Measurements from ENCODE around the gene PALLD.

The PALLD gene

DNA sequence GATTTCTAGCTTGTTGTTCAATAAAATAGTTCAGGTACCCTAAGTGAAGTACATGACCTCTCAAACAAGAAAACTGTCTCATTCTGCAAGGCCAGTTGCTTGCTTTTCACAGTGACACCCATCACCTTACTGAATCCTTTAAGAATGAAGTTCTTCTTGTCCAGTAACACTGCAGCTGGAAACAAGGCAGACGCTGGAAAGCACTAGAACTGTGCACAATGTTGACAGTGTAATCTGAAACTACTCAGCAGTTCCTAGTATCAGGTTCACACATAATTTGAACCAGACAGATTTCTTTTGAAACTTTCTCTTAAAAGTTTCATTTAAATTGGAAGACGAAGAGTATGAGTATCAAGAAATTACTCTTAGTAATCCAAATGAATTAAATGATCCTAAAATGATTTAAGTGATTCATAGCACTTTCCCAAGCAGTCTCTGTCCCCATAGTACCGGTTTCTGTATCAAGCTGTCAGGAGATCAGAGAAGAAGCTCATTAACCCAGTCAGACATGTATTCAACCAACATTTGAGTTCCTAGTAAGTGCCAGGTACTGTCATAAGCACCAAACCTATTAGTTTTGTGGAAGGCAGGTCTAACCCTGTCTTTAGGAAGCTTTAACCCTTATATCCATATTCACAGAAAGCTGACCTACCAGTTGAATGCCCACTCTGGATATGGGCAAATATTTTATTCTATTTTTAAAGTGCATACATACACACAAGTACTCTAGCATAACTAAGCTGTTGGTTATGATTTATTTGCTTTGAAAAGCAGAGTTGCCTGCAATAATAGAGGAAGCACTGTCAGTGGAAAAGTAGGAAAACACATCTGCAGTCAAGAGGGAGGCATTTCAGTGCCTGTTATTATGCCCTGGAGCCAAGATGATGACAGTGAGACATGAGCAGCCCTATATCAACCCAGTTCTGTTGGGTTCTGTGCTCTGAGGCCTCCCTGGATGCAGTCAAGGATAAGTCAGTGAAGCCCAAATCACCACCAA, 63.6 kb downstream of the PALLD start:
- DNase-seq = no peak

DNA sequence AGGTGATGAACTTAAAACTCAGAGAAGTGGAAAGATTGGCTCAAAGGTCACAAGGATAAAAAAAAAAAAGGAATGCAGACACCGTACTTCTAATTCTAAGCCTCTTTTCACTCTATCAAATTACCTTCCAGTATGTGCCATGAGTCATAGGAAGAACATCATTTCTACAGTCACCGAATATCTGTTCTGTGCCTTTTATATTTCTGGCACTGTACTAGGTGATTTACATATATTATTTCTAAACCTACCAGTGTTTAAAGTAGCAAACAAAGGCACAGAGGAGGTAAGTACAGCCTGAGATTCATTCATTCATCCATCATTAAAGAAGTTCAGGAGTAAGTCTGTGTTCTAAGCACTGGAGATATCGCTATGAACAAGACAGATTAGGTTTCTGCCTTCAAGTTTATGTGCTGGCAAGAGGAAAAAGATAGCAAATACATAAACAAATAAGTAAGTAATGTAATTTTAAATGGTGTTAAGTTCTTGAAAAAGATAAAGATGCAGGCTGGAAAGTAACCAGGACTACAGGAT, 65.3 kb downstream of the PALLD start:
- no peak for DNase-seq

DNA sequence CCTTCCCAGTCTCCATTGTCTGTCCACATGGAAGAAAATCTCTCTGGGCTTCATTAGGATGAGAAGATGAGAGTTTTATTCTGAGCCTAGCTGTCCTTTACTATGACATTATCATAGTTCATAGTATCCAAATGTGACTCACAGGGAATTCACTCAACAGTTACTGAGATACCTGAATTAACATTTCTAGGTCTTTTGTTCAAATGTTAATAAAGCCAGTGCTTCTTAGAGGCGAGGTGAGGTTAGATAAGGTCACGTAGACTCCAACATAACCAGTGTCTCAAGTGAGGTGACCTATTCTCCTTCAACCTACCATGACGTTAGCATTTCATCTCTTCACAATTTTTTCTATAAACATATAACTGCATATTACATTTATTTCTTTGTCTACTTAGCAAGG, 67.2 kb downstream of the PALLD start:
- no peak for DNase-seq

DNA sequence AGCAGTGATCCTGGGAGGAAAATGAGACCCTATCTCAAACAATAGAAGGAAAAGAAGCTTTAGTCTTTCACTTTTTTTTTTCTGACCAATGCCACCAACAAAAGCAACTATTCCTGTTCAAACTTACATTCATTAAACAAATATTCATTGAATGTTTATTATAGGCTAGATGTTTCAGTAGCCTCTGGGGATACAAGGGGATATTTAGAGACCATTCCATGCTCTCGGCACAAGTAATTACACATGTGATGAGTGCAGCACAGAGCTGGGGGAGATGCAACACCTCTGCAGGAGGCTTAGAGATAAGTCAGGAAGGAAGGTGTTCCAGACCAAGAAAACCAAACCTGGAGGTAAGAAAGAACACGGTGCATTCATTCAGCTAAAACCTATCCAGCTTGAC, 68.3 kb downstream of the PALLD start:
- DNase-seq = no peak

DNA sequence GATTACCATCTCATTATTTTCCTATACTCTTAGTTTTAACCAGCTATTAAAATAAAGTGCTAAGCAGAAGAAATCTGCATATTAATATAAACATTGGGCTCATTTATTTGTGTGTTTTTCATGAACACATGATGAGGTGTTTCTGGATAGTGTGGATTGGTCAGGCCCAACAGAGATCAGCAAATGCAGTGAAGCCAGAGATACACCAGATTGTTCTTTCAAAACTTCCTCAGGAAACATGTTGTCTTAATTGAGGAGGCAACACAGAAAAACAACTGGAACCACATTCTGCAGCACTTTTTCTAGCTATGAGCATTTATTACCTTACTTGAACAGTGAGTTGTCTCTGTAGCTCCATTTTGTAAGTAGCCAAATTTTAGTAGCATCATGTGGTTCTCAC, 69.9 kb downstream of the PALLD start:
- no peak for DNase-seq

DNA sequence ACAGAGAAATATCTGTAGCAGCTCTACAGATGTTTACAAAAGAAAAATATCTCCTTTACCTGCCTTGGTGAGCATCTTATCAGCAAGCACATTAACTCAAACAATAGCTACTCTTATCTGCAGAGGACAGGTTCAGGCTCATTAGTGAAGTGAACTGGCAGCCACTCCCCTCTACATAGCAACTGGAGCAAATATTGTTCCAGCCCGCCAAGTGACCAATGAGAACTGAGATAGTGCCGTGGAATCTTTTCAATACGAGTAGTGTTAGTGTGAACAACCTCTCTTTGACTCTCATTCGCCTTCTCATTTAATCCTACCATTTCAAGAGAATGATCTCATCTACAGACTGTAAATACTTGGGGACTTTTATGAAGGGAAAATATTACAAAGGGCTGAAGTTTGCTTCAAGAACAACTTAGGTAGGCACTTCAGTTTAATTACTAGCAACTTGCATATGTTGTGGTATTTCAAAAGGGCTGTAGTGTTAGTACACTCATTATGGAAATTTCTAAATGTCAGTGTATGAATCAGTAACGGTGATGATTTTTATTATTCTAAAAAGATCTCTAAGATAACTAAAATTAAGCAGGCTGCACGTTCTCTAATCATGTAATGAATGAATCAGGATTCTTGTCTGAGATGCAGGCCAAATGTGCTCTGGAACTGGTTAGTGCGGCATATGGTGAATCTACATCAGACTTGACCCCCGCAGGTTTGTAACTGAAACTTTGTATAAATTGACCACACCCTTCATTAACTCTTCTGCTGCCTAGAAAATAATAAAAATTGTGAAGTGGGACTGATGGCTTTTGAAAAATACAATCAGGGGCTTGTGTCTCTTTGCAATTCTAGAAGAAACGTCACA, 72.4 kb downstream of the PALLD start:
- DNase-seq = peak; percentile 52

DNA sequence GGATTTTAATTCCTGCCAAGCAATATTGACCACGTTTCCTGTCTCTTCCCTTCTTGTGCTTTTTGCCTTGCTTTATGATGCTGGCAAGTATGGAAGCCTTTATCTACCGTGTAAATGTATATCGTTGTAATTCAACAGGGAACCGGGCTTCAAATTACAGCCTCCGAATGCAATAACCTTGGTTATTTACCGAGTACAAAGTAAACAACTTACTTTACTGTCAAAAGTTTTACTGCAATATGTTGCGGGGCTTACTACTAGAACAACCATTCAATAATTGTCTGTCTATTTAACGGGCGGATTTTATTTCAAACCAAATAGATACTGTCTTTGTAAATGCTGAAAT, 73.1 kb downstream of the PALLD start:
- no peak for DNase-seq

DNA sequence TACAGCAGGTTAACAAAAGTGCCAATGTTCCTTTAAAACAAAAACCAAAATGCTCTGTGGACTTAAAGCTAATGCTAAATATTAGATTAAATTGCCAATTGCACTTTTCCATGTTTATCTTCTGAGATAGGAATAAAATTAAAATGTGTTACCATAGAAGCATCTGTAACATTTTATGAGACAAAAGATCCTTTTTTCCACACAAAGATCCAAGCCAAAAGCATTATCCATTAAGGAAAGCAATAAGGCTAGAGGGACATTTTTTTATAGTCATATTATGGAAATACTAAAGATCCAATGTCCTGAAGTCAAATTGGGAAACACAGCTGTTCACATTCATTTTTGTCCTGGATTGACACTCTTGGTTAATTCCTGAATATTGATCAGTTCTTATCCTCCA, 73.6 kb downstream of the PALLD start:
- no peak for DNase-seq

DNA sequence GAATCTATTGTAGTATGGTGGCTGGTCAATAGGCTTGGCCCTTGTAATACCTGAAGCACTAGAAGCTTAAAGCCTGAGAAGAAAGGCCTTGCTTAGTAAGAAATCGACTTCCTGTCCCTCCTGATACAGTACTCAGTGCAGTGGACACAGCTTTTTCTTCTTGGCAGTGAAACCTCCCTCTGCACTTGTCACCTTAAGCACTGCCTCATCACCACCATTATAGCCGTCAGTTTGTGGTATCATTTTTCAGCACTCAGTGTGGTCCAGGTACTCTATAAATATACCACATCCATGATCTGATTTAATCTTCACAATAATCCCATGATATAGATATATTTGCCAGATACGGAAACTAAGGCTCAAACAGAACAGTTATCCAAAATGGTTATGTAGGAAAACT, 75.2 kb downstream of the PALLD start:
- no peak for DNase-seq

DNA sequence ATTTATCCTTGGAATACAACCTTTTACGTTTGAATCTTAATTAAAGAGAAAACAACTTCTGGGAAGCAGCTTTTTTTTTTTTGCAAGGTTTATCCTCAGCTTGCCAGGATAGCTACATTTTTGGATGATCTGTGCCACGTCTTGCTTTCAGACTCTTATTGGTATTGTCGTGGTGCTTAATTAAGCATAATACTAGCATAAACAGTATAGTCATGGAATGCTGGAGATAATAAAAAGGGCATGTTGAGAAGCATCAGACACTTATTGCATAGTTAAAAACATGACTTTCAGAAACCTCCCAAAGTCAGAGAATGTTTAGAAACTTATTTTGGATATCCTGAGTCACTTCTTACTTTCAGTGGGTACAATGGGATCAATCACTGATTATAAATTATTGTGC, 77.0 kb downstream of the PALLD start:
- DNase-seq = no peak

DNA sequence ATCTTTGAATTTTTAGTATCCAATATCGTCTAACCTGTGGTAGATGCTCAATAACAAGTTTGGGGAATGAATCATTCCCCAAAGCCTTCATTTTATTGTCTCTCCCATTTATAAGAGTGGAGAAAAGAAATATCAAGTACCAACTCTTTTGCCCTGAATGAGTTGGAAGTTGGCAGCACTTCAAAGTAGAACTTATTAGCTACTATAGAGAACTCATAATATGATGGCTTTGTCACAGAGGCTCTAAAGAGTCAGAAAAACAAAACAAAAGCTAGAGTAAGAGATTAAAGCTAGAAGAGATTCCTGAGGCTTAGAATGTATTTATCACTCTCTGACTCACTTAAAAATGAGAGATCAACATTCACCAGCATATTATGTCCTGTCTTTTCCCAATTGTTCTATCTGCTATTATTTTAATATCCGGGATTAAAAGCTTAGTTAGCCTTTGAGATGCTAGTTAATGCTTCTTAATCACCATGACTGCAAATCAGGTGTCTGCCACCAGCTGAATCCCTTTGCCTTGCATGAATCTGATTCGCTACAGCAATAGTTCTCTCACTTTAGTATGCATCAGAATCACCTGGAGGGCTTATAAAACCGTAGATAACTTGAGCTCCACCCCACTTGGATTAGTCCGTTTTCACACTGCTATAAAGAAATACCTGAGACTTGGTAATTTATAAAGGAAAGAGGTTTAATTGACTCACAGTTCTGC, 77.9 kb downstream of the PALLD start:
- DNase-seq = no peak

DNA sequence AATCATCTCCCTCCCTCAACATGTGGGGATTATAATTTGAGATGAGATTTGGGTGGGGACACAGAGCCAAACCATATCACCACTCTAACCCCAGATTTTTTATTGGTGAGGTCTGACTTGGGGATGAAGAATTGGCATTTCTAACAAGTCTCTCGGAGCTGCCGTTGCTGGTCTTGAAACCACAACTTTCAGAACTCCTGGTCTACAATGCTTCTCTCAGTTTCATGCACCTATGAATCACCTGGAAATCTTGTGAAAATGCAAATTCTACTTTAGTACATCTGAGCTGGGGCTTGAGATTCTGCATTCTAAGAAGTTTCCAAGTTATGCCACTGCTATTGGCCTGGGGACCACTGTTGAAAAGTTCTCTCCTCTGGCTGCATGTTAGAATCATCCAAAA, 78.6 kb downstream of the PALLD start:
- DNase-seq = no peak

DNA sequence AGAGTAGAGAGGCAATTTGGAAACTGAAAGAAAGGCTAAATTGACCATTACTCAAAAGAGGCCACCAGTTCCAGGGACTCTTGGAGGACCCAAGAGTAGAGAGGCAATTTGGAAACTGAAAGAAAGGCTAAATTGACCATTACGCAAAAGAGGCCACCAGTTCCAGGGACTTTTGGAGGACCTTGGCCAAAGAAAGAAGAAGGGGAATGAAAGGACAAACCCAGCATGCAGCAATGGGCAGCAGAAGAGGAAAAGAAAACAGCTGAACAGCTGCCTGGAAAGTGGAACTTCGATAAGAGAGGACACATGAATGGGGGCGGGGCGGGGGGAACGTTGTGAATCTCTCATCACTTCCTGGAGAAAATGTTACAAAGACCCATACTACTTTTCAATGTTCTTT, 80.8 kb downstream of the PALLD start:
- no peak for DNase-seq

DNA sequence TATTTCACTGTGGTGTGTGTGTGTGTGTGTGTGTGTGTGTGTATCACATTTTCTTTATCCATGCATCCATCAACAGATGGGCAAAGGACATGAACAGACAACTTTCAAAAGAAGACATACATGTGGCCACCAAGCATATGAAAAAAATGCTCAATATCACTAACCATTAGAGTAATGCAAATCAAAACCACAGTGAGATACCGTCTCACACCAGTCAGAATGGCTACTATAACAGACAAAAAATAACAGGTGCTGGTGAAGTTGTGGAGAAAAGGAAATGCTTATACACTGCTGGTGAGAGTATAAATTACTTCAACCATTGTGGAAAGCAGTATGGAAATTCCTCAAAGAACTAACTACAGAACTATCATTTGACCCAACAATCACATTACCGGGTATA, 83.4 kb downstream of the PALLD start:
- no peak for DNase-seq

DNA sequence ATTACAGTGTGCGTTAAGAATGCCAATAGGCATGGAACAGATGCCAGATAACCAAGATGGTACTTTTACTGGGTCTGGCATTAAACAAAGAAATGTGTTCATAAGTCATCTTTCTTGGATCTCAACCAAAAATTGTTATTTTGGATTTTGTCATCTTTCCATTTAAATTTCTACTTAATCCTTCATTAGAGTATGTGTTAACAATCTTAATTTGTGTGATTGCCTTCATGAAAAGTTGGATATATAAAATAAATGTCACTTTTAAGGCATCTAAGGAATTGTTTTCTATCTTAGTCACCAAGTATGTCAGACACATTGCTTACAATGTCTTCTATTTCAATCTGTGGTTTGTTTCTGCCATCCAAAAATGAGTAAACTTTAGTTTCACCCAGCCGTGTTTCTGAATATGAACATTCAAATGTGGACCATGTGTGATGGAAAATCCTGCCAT, 87.5 kb downstream of the PALLD start:
- DNase-seq = no peak

DNA sequence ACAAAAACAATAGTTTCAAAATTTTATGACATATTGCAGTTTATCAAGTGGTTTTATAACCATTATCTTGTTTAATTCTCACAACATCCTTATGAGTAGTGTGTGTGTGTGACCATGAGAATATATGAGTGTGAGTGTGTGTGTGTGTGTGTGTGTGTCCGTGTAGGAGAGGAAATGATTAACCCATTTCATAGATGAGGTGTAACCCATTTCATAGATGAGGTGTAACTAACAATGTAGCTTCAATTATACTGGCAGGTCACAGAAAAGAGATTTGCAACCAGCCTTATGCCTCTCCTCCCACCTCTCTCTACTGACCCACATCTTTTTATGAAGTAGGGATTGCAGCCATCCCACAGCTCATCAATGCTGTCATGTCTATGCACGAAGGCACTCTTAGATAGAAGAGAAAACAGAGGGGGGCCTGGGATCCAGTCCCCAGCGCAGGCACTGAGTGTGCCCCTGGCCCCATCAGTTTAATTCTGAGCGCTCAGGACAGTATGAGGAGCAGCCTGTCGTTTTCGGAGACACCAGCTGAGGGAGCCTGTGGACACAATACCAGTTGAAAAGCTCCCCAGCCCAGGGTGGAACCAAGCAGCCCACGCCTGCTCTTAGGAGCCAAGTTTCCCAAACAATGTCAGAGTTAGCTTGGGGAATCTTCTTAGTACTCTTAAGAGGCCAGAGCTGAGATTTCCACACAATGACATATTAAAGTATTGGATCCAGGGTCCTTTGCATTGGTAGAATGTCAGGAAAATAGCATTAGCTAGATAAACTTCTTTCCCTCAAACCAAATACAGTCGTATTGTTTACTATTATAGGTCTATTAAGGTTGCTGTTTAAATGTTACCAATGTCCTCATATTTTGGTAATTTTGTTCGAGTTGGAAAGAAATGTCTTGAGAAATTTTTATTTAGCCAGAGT, 88.6 kb downstream of the PALLD start:
- DNase-seq = peak; percentile 31

DNA sequence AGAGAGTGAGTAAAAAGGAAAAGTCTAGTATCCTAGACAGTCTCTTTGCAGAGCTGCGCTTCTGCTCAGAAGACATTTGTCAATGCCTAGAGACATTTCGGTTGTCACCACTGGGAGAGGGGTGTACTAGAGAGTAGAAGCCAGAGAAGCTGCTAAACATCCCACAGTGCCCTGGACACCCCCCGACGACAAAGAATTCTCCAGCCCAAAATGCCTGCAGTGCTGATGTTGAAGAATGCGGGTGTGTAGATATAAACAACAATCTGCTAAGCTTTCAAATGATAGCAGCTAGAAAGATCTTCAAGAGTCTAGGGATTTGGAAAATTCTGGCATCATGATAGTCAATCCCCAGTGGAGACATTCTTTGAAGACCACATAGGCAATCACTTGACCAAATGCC, 90.1 kb downstream of the PALLD start:
- DNase-seq = no peak

DNA sequence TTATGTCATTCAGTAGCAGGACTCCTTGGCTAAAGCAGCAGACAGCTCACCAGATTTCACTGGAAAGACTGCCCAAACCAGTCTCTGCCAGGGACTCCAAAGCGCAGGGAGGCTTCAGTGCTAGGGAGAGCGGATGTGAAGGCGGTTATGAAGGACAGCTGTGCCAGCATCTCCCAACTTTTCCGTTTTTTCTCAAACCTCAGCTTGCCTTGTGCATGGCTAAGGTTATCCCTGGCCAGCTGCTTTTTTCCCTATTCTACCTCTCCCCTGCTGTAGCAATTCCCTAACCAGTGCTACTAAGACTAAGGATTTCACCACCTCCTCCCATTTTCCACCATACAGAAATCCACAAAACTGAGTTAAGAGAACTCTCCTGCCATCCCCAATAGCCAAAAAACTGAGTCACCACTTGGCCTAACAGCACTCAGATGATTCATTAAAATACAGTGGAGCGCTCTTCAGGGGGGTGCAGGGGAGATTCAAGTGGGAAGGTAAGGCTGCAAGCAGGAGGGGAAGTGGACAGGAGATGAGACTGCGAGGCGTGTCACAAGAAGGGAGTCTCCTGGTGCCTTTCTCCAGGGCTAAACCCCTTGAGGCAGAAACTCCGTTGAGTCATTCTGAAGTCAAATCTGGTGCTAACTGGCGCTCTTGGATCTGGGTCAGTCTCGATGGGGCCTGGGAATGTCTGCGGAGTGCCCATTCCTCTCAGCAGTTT, 90.7 kb downstream of the PALLD start:
- no peak for DNase-seq

DNA sequence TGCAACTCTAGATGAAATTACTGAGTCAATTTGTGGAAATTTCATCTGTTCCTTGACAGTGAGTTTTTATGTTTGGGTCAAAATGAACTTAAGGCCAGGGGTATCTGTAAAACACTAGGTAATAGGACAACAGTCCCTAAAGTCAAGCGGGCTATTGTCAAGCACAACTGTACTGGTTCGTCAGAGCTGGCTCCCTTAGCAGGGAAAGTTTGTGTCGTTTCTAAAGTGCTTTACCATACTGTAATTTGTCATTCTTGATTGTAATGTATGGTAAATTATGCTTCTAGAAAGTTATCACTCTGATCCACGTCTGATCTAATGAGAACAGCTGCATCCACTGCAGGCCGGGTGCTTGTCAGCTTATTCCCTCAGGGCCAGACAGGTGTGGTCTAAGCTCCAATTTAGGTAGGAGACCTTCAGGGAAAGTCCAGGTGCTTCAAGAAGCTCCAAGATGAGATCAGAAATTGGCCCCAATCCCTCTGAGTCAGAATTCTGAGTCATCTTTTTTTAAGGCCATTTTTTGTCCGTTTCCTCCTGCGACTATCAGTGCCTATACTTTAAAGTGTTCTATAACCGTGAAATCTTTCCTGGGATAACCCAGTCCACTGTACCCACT, 92.2 kb downstream of the PALLD start:
- DNase-seq = no peak

DNA sequence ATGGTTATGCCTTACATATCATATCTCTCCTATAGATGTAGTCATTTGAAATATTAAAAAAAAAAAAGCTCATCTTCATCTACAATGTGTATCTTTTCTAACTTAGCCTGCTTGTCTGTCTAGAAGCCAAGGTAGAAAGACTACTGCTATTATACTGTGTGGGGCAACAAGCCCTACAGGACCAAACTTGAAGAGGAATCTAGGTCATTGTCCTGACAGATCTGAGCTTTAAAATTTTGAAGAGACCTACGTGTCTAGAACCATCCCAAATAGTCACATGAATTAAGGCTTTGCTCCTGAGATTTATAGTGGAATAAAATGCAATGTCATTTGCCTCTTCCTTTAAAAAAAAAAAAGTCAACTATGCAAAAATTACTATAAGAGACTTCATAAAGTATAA, 95.8 kb downstream of the PALLD start:
- no peak for DNase-seq

DNA sequence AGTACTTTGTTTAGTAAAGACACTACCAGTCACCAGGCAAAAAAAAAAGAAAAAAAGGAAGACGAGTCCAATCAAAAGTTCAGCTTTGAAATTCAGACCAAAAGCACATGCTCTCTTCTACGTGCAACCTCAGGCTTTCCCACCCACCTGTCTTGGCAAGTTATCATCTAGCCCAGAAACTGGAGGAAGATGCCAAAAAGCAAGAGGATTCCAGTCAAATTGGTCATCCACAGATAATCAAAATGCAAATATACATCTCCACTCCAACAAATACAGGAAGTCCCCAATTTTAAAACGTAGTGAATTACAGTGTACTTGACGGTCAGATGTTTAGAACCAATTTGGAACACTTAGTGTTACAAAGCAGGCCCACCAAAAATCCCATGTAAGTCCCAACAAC, 96.5 kb downstream of the PALLD start:
- DNase-seq = no peak
